Measurements from ENCODE around the gene MASP2.

Gene MASP2

GRCh38 chr1:10979483-10979920 lies 67.5 kb downstream of the MASP2 start:
- FAIRE-seq (no peak), DNase-seq (ENCODE audit: insufficient read length, low spot score) (no peak)
- TF ChIP-seq CTCF (IDR thresholded peaks at IDR 0.05; ENCODE audit: insufficient read depth, missing control alignments) = no peak

GRCh38 chr1:10978719-10979118 lies 68.3 kb downstream of the MASP2 start:
- FAIRE-seq (no peak), DNase-seq (ENCODE audit: insufficient read length, low spot score) (no peak)

More at GRCh38 chr1:10978719-10979118, 68.3 kb downstream of the MASP2 start:
- no peak for TF ChIP-seq CTCF (IDR thresholded peaks at IDR 0.05; ENCODE audit: insufficient read depth, missing control alignments)

All from D721Med (cell line).